Erythroblast (primary cell): ENCODE results near the gene CHRNB2.

ENCODE experiments used
- GATA1 ChIP-seq: IDR thresholded peaks from 2 replicates; pipeline ENCODE4 v1.6.1; 2011; ENCODE audit warnings: low read depth, mild to moderate bottlenecking, control low read depth, low read length, moderate library complexity
- POLR2A ChIP-seq: IDR thresholded peaks from 2 replicates; pipeline ENCODE4 v1.6.1; 2011; ENCODE audit warnings: mild to moderate bottlenecking, low read length

DNA sequence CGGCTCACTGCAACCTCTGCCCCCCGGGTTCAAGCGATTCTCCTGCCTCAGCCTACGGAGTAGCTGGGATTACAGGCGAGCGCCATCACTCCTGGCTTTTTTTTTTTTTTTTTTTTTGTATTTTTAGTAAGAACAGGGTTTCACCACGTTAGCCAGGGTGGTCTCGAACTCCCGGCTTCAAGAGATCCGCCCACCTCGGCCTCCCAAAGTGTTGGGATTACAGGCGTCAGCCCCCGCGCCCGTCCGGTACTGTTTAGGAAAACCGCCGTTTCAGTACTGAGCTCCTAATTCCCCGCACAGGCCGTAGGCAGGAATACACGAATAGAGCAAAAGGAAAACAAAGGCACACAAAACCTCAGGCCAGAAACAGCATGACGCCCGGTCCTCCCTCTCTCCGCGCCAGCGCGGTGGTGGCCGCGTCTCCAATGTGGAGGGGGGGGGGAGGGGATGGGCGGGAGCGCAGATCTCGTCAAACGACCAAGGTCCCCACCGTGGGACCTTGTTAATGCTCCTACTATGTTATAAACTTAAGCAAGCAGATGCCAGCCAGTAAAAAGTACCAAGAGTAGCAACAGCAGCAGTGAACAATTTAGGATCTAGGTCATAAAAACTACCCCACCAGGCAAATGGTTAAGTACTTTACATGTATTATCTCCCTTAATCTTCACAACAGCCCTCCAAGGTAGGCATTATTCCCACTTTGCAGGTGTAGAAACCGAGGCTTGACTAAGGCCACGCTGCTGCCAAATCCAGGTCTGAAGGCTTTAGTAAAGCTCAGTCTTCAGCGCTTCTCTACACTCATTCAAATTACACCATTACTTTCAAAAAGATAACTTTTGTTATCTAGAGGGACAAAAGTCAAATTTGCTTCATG, 41.1 kb downstream of the CHRNB2 start:
- TF ChIP-seq POLR2A (no peak), GATA1 (no peak)
